H9 (cell line): ENCODE data around the gene GSKIP. TPM values are rescaled to one million over a fixed set of nuclear protein-coding genes. Genes with fewer than 3 reads are reported as not detected.

Experiments
- DNase-seq: peaks from one replicate; pipeline ENCODE4 v3.0.0-alpha.2; 2017
- H2AFZ ChIP-seq: one replicate; pipeline ENCODE4 v1.6.1; 2013; ENCODE audit warnings: mild to moderate bottlenecking, low read length, control low read depth, moderate library complexity
- H2AK5ac ChIP-seq: 2 replicates; pipeline ENCODE4 v1.6.1; 2013; ENCODE audit warnings: low read length, control low read depth, mixed read lengths; ENCODE audit not compliant: insufficient read length
- H2BK120ac ChIP-seq: one replicate; pipeline ENCODE4 v1.6.1; 2013; ENCODE audit warnings: low read depth, mild to moderate bottlenecking, low read length, control low read depth, inconsistent platforms; ENCODE audit not compliant: poor library complexity, severe bottlenecking
- H2BK12ac ChIP-seq: 2 replicates; pipeline ENCODE4 v1.6.1; 2013; ENCODE audit warnings: low read length, control low read depth, mixed read lengths, low read depth; ENCODE audit not compliant: insufficient read length
- H2BK15ac ChIP-seq: 2 replicates; pipeline ENCODE4 v1.6.1; 2013; ENCODE audit warnings: low read depth, low read length, control low read depth
- H2BK20ac ChIP-seq: one replicate; pipeline ENCODE4 v1.6.1; 2013; ENCODE audit warnings: low read depth, mild to moderate bottlenecking, low read length, control low read depth, inconsistent platforms; ENCODE audit not compliant: poor library complexity, severe bottlenecking
- H2BK5ac ChIP-seq: 2 replicates; pipeline ENCODE4 v1.6.1; 2013; ENCODE audit warnings: low read length, control low read depth, mixed read lengths; ENCODE audit not compliant: insufficient read length
- H3K14ac ChIP-seq: 2 replicates; pipeline ENCODE4 v1.6.1; 2013; ENCODE audit warnings: low read length, control low read depth; ENCODE audit not compliant: insufficient read depth
- H3K18ac ChIP-seq: 2 replicates; pipeline ENCODE4 v1.6.1; 2013; ENCODE audit warnings: low read depth, mild to moderate bottlenecking, mixed read lengths, low read length, control low read depth; ENCODE audit not compliant: insufficient read length
- H3K23ac ChIP-seq: 2 replicates; pipeline ENCODE4 v1.6.1; 2013; ENCODE audit warnings: low read length, control low read depth, mixed read lengths, low read depth; ENCODE audit not compliant: insufficient read length
- H3K23me2 ChIP-seq: 2 replicates; pipeline ENCODE4 v1.6.1; 2013; ENCODE audit warnings: low read depth, mild to moderate bottlenecking, mixed read lengths, low read length, control low read depth; ENCODE audit not compliant: insufficient read length, poor library complexity, severe bottlenecking
- H3K27ac ChIP-seq: 2 replicates; pipeline ENCODE4 v1.5.1; 2013; ENCODE audit warnings: low read length, control low read depth, mixed read lengths, low read depth; ENCODE audit not compliant: insufficient read length
- H3K27me3 ChIP-seq: 2 replicates; pipeline ENCODE4 v1.6.1; 2013; ENCODE audit warnings: low read length, control low read depth, inconsistent platforms; ENCODE audit not compliant: insufficient read depth
- H3K4ac ChIP-seq: 2 replicates; pipeline ENCODE4 v1.6.1; 2013; ENCODE audit warnings: low read depth, mild to moderate bottlenecking, control low read depth, inconsistent platforms, low read length, moderate library complexity
- H3K4me1 ChIP-seq: 2 replicates; pipeline ENCODE4 v1.6.1; 2013; ENCODE audit warnings: low read length, control low read depth, inconsistent platforms; ENCODE audit not compliant: insufficient read depth
- H3K4me2 ChIP-seq: 2 replicates; pipeline ENCODE4 v1.6.1; 2013; ENCODE audit warnings: low read length, control low read depth, mixed read lengths; ENCODE audit not compliant: insufficient read length, insufficient read depth
- H3K56ac ChIP-seq: 2 replicates; pipeline ENCODE4 v1.6.1; 2013; ENCODE audit warnings: low read depth, mild to moderate bottlenecking, mixed read lengths, low read length, control low read depth; ENCODE audit not compliant: insufficient read length
- H3K79me1 ChIP-seq: 2 replicates; pipeline ENCODE4 v1.6.1; 2013; ENCODE audit warnings: low read depth, mild to moderate bottlenecking, moderate library complexity, low read length, control low read depth, inconsistent platforms; ENCODE audit not compliant: insufficient read depth, poor library complexity, severe bottlenecking
- H3K79me2 ChIP-seq: 2 replicates; pipeline ENCODE4 v1.6.1; 2013; ENCODE audit warnings: low read length, control low read depth, inconsistent platforms; ENCODE audit not compliant: insufficient read depth
- H3K9ac ChIP-seq: 2 replicates; pipeline ENCODE4 v1.6.1; 2013; ENCODE audit warnings: low read length, control low read depth, mixed read lengths; ENCODE audit not compliant: insufficient read length; ENCODE audit errors: extremely low read depth
- H3K9me3 ChIP-seq: one replicate; pipeline ENCODE4 v1.6.1; 2013; ENCODE audit warnings: low read depth, low read length, inconsistent platforms; ENCODE audit not compliant: control insufficient read depth
- H3T11ph ChIP-seq: one replicate; pipeline ENCODE4 v1.6.1; 2013; ENCODE audit warnings: mild to moderate bottlenecking, low read length, control low read depth, inconsistent platforms
- H4K20me1 ChIP-seq: one replicate; pipeline ENCODE4 v1.6.1; 2013; ENCODE audit not compliant: control insufficient read depth, insufficient read length, insufficient read depth
- H4K5ac ChIP-seq: 2 replicates; pipeline ENCODE4 v1.6.1; 2013; ENCODE audit warnings: low read depth, mild to moderate bottlenecking, mixed read lengths, low read length, control low read depth; ENCODE audit not compliant: insufficient read length
- H4K8ac ChIP-seq: replicated peaks from 2 replicates; pipeline ENCODE4 v1.6.1; 2013; ENCODE audit warnings: low read length, control low read depth, mixed read lengths, low read depth; ENCODE audit not compliant: insufficient read length
- H4K91ac ChIP-seq: 2 replicates; pipeline ENCODE4 v1.6.1; 2013; ENCODE audit warnings: low read depth, mild to moderate bottlenecking, moderate library complexity, mixed read lengths, low read length, control low read depth; ENCODE audit not compliant: insufficient read length
- H3K27ac Mint-ChIP-seq, 3 experiments: 2 replicates in 2 of 3; 3 replicates in 1 of 3; pipeline ENCODE4 v1.8.0; 2020 to 2021; ENCODE audit warnings: mixed read lengths in 3 of 3, mild to moderate bottlenecking in 1 of 3, moderate library complexity in 1 of 3
- H3K27me3 Mint-ChIP-seq: 2 replicates; pipeline ENCODE4 v1.8.0; 2021; ENCODE audit warnings: low read depth, mild to moderate bottlenecking, moderate library complexity, mixed read lengths
- H3K36me3 Mint-ChIP-seq, 3 experiments: 2 replicates in 2 of 3; 3 replicates in 1 of 3; pipeline ENCODE4 v1.8.0; 2020 to 2021; ENCODE audit warnings: low read depth in 3 of 3, mixed read lengths in 3 of 3; ENCODE audit not compliant: insufficient read depth in 1 of 3
- H3K4me1 Mint-ChIP-seq, 2 experiments: 2 replicates each; pipeline ENCODE4 v1.8.0; 2020; ENCODE audit warnings: mixed read lengths in 2 of 2
- H3K4me3 Mint-ChIP-seq, 2 experiments: 2 replicates in 1 of 2; 3 replicates in 1 of 2; pipeline ENCODE4 v1.8.0; 2020 to 2021; ENCODE audit warnings: mild to moderate bottlenecking in 2 of 2, mixed read lengths in 2 of 2, moderate library complexity in 1 of 2
- H3K9me3 Mint-ChIP-seq, 2 experiments: 2 replicates in 1 of 2; 3 replicates in 1 of 2; pipeline ENCODE4 v1.8.0; 2020; ENCODE audit warnings: mild to moderate bottlenecking in 2 of 2, mixed read lengths in 2 of 2, moderate library complexity in 1 of 2
- CTCF ChIP-seq: fragments of 200-600 bp; sonication (generic); conservative IDR thresholded peaks from 3 replicates; pipeline ENCODE4 v1.8.0; 2021; ENCODE audit warnings: antibody characterized with exemption, mild to moderate bottlenecking
- WGBS: extraction: QIAGEN DNeasy Blood & Tissue Kit; methylation state at CpG from one replicate; pipeline ENCODE4 v1.1.7; 2013; ENCODE audit warnings: missing lambda C conversion rate, low lambda C conversion rate, mixed read lengths; ENCODE audit not compliant: insufficient read length; ENCODE audit errors: extremely low coverage; 5-methylcytosine and 5-hydroxymethylcytosine counted together
- total RNA-seq: library from RNA; stranded (reverse); gene quantifications from 2 replicates; pipeline ENCODE4 v1.2.1, GENCODE V29; 2021

GSKIP gene
- total RNA-seq, 1 experiment from 2014 or later = 28.6 TPM

- Histone ChIP-seq H3K9me3 (no peaks in the 10 kb centered on the region), H3K27ac (no peak overlapping the region), H3K4me2 (no peak overlapping the region), H2BK120ac (no peak overlapping the region), H2BK20ac (no peak overlapping the region), H3K4ac (no peak overlapping the region), H3K4me1 (no peaks in the 10 kb centered on the region), H3K79me2 (no peaks in the 10 kb centered on the region), H4K20me1 (no peaks in the 10 kb centered on the region), H2BK5ac (no peak overlapping the region), H2BK15ac (no peak overlapping the region), H3K9ac (no peak overlapping the region), H2AK5ac (no peak overlapping the region), H3K14ac (no peak overlapping the region), H4K5ac (no peak overlapping the region), H2AFZ (no peak overlapping the region), H4K91ac (no peak overlapping the region), H3K23ac (no peak overlapping the region), H2BK12ac (no peak overlapping the region), H3K56ac (no peak overlapping the region), H3K23me2 (no peaks in the 10 kb centered on the region), H3T11ph (no peak overlapping the region), H3K79me1 (no peaks in the 10 kb centered on the region), H4K8ac (no peak overlapping the region), H3K18ac (no peak overlapping the region), H3K27me3 (no peaks in the 10 kb centered on the region)
- no peak overlapping the region for H3K27ac Mint-ChIP-seq
- WGBS = 100% methylated on average over 2 of the region's 3 CpGs
- no peak overlapping the region for H3K4me3 Mint-ChIP-seq
- no peaks in the 10 kb centered on the region for H3K4me1 Mint-ChIP-seq
- peaks cover 2 to 31% (median 31%) of the 10 kb centered on the region in 3 experiments; a peak in 5 of 7 replicates for H3K36me3 Mint-ChIP-seq
- H3K27me3 Mint-ChIP-seq = no peaks in the 10 kb centered on the region
- DNase-seq = no peak
- H3K9me3 Mint-ChIP-seq = no peaks in the 10 kb centered on the region
- TF ChIP-seq CTCF = no peak
Measured at GRCh38 chr14:96316087-96316486, 47.2 kb upstream of the GSKIP start.
